ENCODE measurements around the gene XAF1.
"Not testable (repeated sequence)": the region's sequence is repeated elsewhere in the genome, so short reads cannot be mapped to it uniquely, and the experiment has no call there.

Gene XAF1, protein sequence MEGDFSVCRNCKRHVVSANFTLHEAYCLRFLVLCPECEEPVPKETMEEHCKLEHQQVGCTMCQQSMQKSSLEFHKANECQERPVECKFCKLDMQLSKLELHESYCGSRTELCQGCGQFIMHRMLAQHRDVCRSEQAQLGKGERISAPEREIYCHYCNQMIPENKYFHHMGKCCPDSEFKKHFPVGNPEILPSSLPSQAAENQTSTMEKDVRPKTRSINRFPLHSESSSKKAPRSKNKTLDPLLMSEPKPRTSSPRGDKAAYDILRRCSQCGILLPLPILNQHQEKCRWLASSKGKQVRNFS

DNA sequence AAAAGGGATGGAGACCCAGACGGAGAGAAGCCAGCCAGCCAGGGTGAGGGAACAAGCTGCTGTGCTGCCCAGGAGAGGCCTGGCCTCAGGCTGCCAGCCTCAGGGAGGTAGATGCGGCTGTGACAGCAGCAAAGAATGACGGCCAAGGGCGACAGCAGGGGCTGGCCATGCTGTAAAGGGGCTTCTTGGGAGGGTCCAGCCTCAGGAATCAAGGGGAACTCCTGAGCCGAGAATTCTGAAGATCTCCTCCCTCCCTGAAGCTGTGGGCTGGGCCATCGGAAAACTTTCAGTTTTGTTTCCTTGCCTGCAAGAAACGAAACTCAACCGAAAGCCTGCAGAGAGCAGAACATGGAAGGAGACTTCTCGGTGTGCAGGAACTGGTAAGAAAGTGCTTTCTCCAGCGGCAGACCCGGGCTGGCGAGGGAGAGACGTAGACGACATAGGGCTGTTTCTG lies at the start of gene XAF1:
TSS of gene XAF1 (plus strand) at position 316 of the 454 bp plus-strand sequence. CDS start at position 349, 33 bp downstream.
- no peak for DNase-seq

DNA sequence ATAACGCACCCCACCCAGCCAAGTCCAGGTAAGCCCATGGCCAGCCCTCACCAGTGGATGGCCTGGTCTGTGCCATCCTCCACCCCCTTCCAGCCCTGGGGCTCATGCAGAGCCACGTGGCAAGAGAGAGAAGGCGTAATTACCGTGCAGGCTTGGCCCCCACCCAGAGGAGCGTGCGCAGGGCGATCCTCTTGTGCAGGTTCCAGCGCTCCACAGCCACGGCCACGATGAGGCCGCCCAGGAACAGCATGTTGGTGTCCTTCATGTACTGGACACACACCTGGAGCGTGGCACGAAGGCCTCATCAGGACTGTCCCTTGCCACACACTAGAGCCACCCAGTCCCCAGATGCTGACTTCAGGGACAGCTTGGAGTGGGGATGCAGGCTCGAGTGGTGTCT lies 49.3 kb upstream of the XAF1 start:
- DNase-seq: no peak

DNA sequence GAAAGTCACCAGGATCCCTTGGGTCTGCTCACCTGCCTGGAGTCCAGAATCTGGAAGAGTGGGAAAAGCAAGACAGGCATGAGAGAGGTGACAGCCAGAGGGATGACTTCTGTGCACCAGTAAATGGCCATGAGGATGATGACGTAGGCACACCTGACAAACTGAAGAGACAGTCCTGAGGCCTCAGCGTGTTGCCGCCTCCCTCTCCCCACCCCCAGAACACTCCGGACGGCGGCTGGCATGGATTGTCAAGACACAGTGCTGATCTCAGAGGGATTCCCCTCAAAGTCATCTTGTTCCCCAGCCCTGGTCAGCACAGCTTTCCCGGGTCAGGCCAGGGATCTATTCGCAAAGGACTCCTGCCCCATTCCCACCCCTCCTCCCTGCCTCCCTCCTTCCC lies 48.9 kb upstream of the XAF1 start:
- no peak for DNase-seq

DNA sequence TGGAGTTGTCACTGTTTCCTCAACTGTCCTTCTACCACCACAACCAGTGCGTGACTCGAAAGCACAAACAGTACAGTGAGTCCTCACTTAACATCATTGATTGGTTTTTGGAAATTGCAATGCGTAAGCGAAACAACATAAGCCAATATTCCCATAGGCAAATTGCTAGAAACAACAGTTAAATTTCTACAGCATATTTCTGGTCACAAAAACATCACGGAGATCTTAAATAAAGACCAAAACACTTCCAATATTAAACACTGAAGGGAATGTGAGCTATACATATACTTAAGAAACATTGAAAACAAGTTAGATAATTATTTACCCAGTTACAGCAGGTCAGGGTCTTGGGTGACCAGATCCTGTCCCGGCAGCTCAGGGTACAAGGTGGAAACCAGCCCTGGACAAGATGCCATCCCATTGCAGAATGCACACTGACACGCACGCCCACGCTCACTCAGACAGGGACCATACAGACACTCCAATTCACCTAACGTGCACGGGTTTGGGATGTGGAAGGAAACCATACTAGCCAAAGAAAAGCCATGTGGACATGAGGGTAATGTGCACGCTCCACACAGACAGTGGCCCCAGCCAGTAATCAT lies 47.4 kb upstream of the XAF1 start:
- no peak for DNase-seq

DNA sequence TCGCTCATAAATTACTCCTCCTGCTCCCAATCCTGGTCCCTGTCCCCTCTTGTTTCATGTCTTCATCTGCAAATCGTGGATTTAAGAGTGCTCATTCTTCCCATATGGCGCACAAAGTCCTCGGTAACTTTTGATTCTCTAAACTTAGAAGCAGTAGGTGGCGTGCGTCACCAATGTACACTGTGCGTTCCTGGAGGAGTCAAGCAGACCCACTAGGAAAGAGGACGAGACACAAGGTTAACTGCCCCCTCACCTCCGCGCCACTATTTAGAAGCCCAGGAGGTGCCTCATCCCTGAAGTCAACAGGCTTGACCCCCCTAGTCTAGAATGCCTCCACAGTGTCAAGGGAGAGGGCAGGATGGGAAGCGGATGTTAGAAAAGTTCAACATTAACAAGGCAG lies 45.5 kb upstream of the XAF1 start:
- DNase-seq: no peak

DNA sequence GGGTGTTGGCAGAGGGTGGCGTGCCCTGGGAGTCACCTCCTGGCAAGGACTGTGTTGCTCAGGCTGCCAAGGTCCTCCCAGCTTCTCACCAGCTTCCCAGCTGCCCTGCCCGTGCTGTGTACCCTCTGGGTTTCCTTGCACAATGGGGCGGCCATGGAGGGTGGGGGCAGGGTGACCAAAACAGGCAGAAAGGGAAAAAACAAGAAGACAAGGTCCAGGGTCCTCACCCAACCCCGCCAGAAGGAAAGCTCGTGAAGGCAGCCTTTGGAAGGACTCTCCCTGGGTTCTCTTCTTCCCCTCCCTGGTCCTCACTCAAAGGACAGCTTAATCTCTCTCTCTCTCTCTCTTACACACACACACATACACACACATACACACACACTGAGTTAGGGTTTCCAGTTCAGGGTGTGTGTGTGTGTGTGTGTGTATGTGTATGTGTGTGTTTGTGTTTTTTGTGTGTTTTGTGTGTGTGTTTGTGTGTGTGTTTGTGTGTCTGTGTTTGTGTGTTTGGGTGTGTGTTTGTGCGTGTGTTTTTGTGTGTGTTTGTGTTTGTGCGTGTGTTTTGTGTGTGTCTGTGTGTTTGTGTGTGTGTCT lies 44.7 kb upstream of the XAF1 start:
- no peak for DNase-seq

DNA sequence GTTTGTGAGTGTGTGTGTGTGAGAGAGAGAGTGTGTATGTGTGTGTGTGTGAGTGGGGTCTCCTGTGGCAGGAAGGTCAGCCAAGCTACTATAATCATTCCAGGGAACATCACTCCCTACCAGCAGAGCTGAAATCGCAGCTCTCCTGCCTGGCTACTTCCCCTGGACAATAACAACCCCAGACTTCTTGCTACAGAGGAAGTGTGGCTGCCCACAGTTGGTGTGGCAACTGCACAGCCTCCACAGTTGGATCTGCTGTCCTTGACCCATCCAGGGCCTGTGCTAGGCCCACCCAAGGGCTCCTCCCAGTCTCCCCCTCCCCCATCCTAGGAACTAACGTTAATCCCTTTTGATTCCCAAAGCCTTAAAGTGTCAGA lies 44.2 kb upstream of the XAF1 start:
- no peak for DNase-seq

DNA sequence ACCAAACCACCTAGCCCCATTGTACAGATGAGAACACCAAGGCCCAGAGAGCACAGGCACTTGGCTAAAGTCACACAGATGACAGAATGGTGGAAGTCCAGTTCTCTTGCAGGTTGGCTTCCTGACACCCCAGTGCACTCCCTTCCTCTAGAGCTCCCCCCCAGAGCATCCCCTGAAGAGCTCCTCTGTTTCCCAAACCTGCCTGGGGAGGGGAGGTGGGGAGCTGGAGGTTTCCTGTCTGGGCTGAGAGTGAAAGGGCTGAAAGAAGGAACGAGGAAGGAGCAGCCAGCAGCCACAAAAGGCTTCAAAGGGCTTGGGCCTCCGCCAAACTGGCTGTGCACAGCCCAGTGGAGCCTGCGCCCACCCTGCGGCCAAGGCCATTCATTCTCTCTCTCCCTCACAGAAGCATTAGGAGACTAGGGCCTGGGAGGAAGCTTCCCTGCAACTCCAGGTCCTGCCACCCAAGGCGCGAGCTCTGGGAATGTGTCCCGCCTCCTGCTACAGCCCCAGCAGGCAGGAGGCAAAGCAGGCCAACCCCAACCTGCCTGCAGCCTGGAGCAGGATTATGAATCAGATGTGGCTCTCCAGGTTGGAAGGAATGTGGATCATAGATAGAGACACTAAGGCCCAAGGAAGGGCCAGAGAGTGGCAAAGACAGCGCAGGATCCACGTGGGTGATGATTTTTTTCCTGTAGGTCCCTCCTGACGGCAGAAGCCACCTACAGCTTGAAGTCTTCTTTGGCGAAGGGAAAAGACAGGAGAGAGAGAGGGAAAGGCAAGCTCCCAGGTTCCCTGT lies 43.6 kb upstream of the XAF1 start:
- no peak for DNase-seq

DNA sequence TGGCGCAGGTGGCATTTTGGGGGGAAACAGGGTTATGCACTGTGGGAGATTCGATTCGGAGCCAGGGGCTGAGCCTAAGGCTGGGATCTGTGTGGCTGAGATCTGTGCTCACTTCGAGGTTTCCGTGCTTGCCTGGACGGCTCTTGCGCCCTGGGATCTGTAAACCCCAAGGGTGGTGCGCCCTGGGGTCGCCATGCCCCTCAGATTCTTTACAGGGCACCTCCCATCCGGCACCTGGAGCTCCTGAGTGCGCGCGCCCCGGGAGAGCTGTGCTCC lies 43.1 kb upstream of the XAF1 start:
- DNase-seq: no peak

DNA sequence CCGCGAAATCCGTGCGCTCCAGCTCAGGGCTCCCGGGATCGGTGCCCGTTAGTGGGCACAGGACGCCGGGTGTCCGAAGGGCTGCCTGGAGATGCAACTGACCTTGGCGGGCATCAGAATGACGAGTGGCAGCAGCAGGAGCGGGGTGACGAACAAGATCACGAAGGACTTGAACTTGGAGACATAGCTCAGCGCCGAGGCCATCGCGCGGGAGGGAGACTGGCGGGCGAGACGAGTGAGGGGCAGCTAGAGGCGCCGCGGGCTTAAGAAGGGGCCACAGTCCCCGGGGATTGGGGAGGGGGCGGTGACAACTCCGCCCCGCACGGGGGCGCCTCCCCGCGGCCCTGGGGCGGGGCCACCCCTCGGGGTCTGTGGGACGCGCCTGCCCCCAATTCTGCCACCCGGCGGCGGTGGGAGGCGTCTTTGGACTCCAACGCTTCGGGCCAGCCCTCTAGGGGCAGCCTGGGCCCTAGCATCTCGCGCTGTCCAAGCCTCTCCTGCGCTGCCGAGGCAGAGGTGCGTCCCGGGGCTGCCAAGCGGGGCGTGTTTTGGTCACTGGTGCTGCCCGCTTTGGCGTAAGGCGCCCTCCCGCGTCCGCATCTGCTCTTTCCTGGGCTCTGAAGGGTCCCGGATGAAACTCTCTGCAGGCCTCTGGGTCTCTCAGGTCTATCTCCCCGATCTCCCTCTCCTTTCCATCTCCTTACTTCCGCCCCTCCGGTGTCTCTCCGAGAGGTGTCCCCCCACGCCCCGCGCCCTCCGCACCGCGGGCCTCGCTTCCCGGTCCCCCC lies 42.5 kb upstream of the XAF1 start, which contains the start of gene SLC13A5:
TSS of gene SLC13A5 (minus strand) at position 240 of the 788 bp plus-strand sequence. CDS start at position 204, 36 bp downstream.
- no peak for DNase-seq

DNA sequence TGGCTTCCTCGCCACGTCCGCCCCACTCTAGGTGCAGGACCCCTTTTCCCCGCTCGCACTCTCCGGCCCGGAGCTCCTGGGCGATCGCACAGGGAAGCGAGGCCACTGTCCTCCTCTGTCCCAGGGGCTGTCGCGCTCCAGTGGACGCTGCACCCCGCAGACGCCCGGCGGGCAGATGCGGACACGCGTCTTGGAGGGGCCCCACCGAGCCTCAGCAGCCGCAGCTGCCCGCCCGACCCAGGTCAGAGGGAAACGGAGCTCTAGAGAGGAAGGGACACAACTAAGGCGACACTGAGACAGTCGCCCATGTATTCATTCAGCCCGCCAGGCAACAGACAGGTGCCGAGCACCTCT lies 42.0 kb upstream of the XAF1 start:
- DNase-seq: no peak

DNA sequence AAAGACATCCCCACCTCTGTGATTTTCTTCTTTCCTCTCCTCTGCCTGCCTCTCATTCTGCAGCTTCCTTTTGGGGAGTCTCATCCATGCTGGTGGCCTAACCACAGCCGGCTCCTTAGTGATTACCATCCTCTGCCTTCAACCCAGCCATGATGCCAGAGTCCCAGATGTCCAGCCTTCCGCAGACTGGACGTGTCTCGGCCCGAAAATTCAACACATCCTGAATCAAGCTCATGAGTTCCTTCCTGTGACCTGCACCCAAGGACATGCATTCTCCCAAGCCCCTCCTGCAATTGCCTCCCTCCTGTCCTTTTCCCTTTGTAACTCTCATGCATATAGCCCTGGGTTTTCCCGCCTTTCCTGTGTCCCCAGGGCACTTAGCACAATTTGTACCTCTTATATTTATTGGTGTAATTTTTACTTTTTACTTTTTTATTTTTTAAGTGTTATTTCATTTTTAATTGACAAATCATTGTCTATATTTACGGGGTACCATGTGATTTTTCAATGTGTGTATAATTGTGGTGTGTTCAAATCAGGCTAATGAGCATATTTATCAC lies 41.5 kb upstream of the XAF1 start:
- DNase-seq: no peak

DNA sequence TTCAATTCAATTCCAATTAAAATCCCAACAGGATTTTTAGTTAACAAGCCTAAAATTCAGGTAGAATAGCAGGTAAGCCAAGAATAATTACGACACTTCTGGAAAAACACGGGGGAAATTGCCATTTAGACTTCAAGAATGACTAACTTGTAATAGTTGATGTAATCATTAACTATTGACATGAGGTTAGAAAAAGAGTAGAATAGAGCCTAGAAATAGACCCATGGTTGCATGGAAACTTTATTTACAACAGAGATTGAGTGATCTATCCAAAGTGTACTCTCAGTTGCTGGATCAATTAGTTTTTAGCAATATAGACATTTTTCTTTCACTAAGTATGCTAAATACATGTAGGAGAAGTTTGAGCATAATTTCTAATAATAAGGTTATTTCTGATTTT lies 39.1 kb upstream of the XAF1 start:
- DNase-seq: no peak

DNA sequence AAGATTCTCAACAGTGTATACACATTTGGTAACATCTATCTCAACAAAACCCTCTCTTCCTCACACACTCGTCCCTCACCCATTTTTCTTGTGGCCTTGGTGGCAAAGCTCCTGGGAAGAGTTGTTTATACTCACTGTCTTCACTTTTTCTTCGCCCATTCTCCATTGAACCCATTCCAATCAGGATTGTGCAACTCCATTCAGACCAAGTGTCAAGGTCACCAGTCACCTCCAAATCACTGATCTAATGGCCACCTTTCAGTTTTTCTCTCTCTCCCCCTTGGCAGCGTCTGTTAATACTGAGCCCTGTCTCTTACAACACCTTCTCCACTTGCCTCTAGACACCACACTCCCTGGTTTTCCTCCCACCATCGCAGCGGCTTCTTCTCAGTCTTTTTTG lies 34.1 kb upstream of the XAF1 start:
- DNase-seq: no peak

DNA sequence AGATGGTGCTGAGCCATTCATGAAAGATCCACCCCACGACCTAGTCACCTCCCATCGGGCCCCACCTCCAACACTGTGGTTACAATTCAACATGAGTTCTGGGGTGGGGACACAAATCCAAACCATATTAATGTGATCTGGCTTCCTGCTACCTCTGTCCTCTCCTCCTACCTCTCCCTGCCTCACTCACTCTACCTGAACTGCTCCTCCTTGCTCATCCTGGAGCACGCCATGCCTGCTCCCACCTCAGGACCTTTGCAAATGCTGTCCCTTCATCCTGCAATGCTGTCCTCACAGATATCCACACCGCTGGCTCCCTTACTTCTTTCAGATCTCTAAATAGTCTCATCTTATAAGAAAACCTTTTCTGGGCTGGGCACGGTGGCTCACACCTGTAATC lies 31.8 kb upstream of the XAF1 start:
- DNase-seq: no peak

DNA sequence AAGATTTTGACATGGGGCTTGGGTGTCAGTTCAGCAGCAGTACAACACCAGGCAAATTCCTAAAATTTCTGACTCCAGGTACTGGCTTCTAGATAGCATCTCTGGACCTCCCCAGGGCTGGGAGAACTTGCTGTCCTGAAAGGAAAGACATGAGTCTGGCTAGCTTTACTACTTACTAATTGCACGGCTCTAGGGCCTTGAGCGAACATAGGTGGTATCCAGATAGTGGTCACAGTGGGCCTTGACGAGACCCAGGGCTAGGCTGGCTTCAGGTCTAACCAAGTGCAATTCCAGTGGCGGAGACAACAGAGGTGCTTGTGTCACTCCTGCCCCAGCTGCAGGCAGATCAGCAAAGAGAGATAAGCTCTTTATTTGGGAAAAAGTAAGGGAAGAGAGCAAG lies 26.3 kb upstream of the XAF1 start:
- DNase-seq: no peak

DNA sequence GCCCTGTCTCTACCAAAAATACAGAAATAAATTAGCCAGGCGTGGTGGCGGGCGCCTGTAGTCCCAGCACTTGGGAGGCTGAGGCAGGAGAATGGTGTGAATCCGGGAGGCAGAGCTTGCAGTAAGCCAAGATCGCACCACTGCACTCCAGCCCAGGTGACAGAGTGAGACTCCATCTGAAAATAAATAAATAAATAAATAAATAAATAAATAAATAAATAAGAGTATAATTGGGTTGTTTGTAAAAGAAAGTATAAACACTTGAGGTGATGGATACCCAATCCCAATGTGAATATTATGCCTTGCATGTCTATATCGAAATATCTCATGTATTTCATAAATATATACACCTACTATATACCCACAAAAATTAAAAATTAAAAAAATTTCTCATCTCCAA lies 9.2 kb upstream of the XAF1 start:
- DNase-seq: not testable (repeated sequence)

DNA sequence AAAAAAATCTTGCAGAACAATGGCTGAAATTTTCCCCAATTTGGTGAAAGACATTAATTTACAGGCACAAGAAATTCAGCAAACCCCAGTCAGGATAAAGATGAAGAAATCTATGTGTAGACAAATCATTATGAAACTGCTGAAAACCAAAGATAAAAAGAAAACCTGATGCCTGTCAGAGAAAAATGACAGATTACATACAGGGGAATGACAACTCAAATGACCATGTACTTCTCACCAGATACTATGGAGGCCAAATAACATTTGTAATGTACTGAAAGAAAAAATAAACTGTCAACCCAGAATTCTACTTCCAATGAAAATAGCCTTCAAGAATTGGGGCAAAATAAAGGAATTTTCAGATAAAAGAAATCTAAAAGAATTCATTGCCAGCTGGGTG lies 7.2 kb upstream of the XAF1 start:
- DNase-seq: no peak

DNA sequence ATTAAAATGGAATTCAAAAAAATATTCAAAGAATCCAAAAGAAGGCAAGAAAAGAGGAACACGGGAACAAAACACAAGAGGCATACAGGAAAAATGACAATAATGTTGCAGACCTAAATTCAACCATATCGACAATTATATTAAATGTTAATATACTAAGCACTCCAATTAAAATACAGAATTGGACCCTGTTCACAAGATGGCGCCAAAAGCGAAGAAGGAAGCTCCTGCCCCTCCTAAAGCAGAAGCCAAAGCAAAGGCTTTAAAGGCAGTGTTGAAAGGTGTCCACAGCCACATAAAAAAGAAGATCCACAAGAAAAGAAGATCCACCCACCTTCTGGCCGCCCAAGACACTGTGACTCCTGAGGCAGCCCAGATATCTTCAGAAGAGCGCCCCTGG lies 6.3 kb upstream of the XAF1 start:
- DNase-seq: no peak

DNA sequence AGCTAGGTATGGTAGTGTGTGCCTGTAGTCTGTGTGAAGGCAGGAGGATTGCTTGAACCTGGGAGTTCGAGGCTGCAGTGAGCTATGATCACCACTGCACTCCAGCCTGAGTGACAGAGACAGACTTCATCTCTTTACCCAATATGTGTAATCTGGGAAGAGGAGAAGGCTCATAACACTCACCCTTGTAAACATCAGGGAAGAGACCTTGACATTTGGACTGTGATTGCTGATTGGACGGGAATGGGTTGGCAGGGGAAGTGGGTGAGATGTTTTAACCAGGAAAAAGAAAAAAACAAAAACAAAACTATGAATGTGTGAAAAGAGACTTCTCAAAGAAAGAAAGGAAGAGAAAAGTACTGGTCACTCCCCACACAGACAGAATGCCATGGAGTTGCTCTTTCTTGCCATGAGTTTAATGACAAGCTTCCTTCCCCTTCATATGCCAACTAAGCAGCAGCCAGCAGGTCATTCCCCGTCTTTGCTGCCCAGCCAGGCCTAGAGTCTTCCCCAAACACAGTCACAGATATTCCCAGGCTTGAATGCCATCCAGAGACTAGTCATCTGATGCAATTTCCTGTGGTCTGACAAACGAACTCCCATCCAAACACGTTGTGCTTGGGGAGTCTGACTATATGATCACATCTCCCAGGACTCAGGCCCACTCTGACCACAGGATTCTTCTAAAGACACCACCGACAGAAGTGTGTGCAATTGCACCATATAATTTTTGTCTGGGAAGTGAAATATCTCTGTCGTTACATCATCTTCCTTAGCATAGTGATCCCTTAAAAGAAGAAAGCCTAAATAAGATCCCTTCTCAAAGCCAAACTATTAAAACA lies 3.6 kb upstream of the XAF1 start:
- no peak for DNase-seq

DNA sequence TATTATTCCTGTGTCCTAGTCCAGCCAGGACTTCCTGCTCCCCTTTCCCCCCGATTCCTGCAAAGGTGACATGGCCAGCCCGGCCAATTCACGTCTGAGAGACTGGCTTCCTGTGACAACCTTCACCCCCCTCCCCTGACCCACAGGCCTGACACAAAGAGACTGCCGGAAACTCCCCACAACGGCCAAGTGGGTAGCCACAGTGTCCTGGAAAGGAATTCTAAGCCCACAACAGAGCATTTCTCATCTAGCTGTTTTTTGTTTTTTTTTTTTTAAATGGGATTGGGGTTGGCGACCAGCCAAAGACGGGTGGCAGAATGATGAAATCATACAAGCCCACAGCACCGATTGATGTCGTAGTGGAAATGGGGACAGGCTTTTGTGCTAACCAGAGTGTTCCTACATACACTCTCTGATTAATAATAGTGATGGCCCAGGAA lies 2.8 kb upstream of the XAF1 start:
- DNase-seq: no peak

DNA sequence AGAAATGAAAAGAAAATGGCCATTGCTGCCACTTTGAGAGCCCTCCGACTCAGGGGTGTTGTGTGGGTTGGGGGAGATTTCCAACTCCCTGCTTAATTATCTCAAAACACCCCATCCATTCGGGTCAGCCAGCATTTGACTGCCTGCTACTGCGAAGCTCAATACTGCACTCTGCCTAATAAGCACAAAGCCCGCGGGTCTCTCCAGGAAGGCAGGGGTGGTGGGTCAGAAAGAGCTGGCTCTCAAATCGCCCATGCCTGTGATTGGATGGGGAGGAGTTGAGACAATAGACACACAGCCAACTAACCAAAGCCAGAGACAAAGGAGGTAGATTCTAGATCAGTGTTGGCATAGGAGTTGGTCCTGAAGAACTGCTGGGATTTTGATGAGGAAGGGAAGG lies 2.3 kb upstream of the XAF1 start:
- DNase-seq: no peak

All from NCI-H2227 treated with DMSO at 0.1 percent for 48 hours (cell line).